Mesothelial cell of epicardium (in vitro differentiated cells): ENCODE data around the gene HMCN1. TPM values are rescaled to one million over a fixed set of nuclear protein-coding genes. Genes with fewer than 3 reads are reported as not detected.

Source experiments
- DNase-seq, 2 experiments: peaks; one replicate each; pipeline ENCODE4 v3.0.0; 2021; ENCODE audit warnings: low spot score in 2 of 2; ENCODE audit not compliant: unreplicated experiment in 2 of 2
- H3K27ac Mint-ChIP-seq: 2 replicates; pipeline ENCODE4 v1.8.0; 2021; ENCODE audit warnings: mixed read lengths
- H3K27me3 Mint-ChIP-seq: 2 replicates; pipeline ENCODE4 v1.8.0; 2021; ENCODE audit warnings: low read depth, mixed read lengths
- H3K36me3 Mint-ChIP-seq: 2 replicates; pipeline ENCODE4 v1.8.0; 2021; ENCODE audit warnings: mixed read lengths
- H3K4me1 Mint-ChIP-seq: 2 replicates; pipeline ENCODE4 v1.8.0; 2021; ENCODE audit warnings: mixed read lengths
- H3K4me3 Mint-ChIP-seq: 2 replicates; pipeline ENCODE4 v1.8.0; 2021; ENCODE audit warnings: mild to moderate bottlenecking, moderate library complexity, mixed read lengths
- H3K9me3 Mint-ChIP-seq: 2 replicates; pipeline ENCODE4 v1.8.0; 2021; ENCODE audit warnings: mixed read lengths
- total RNA-seq: library from RNA; stranded (reverse); gene quantifications from 3 replicates; pipeline ENCODE4 v1.2.1, GENCODE V29; 2021
- TF ChIP-seq, protein P1 (sequence below): fragments of 200-600 bp; sonication (generic); IDR thresholded peaks from one replicate; pipeline ENCODE4 v1.5.0; 2021; ENCODE audit warnings: antibody characterized with exemption; ENCODE audit not compliant: unreplicated experiment

HMCN1 gene
- total RNA-seq, 1 donor from 2014 or later: 48.8 TPM

DNA sequence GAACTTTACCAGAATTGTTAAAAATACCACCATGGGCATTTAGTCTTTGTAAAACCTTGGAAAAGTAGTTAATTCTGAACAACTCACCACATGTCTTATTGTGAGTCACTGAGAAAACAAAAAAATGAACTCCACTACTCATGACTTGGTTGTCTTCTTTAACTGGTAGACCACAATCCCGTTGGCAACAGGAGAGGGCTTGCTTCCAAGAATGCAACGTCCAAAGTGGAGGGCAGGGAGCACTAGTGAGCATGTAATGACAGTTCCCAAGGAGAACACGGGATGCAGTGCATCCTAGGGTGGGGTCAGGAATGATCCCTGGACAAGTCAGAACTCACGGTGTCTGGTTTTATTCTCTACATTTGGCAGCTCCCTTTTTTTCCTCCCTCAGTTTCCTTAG, 15.2 kb upstream of the HMCN1 start:
- TF ChIP-seq, protein P1, sequence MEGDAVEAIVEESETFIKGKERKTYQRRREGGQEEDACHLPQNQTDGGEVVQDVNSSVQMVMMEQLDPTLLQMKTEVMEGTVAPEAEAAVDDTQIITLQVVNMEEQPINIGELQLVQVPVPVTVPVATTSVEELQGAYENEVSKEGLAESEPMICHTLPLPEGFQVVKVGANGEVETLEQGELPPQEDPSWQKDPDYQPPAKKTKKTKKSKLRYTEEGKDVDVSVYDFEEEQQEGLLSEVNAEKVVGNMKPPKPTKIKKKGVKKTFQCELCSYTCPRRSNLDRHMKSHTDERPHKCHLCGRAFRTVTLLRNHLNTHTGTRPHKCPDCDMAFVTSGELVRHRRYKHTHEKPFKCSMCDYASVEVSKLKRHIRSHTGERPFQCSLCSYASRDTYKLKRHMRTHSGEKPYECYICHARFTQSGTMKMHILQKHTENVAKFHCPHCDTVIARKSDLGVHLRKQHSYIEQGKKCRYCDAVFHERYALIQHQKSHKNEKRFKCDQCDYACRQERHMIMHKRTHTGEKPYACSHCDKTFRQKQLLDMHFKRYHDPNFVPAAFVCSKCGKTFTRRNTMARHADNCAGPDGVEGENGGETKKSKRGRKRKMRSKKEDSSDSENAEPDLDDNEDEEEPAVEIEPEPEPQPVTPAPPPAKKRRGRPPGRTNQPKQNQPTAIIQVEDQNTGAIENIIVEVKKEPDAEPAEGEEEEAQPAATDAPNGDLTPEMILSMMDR: no peak
- Mint-ChIP-seq H3K27me3 (no peaks in the 10 kb centered on the region), H3K27ac (no peak overlapping the region), H3K4me1 (peaks cover 15% of the 10 kb centered on the region), H3K9me3 (peaks cover 7% of the 10 kb centered on the region), H3K4me3 (no peak overlapping the region), H3K36me3 (no peaks in the 10 kb centered on the region)
- no peak for DNase-seq

DNA sequence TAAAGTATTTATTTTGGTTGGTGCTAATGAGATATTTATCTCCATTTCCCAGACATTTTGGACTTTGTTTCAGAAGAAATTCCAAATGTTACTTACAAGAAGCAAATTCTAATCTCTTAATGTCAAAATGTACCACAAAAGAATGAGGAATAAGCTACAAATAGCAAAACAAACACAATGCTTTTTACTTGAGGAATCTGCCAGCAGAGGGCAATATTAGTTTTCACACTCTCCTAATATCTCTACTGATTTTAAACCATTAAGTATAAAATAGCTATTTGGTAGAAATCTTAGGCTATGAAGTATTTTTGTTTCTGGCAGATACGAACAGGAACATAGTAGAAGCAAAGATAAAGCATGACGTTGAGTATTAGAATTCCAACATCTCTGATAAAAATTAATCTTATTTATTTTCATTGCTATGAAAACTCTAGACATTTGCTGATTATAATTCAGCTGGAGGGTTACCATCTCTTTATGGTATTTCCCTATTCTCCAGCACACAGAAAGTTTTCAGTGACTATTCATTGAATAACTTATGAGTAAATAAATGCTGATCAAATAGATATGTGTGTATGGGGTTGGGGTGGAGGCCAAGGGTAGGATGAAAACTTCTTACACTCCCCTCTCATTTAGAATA, 13.4 kb upstream of the HMCN1 start:
- no peak for DNase-seq
- no peaks in the 10 kb centered on the region for H3K36me3 Mint-ChIP-seq
- TF ChIP-seq, protein P1: peak; percentile 57
- H3K9me3 Mint-ChIP-seq: no peaks in the 10 kb centered on the region
- H3K4me1 Mint-ChIP-seq: peaks cover 15% of the 10 kb centered on the region
- H3K27me3 Mint-ChIP-seq: no peaks in the 10 kb centered on the region
- no peak overlapping the region for H3K27ac Mint-ChIP-seq
- no peak overlapping the region for H3K4me3 Mint-ChIP-seq

DNA sequence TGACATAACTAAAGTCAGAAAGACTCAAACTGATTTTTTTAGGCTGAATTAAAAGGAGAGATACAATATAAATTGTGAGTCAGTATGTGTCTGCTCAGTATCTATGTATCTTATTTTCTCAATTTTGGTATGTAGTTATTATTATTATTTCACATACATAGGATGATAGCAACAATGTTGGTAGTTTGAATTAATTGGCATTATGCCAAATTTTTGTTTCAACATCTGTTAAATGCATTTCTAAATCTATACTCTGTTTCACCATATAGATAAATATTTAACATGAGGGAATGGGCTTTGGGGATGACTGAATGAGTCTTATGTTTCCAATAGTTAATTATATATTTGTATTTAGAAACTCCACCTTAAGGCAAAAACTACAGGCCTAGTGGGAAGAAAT, 12.6 kb upstream of the HMCN1 start:
- no peaks in the 10 kb centered on the region for H3K36me3 Mint-ChIP-seq
- H3K4me3 Mint-ChIP-seq: no peak overlapping the region
- H3K4me1 Mint-ChIP-seq: peaks cover 15% of the 10 kb centered on the region
- H3K27ac Mint-ChIP-seq: no peak overlapping the region
- no peak for DNase-seq
- no peaks in the 10 kb centered on the region for H3K27me3 Mint-ChIP-seq
- no peaks in the 10 kb centered on the region for H3K9me3 Mint-ChIP-seq
- TF ChIP-seq, protein P1: no peak

DNA sequence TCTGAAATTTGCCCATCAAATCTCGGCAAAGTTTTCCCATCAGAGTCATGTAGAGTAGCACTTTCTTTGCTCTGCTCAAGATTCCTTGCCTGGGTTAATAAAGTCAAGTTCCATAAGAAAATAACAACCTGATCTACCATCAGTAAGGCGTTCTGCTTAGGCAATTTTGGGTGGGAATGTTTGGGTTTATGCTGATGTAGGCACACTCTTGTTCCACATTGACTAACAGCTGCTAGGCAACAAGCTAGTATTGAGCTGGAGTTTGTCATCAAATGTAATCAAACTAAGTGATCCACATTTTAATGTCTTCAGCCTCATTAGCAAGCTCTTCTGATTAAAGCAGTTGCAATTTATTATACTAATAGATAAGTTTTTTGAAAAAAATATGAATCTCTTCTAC, 12.1 kb upstream of the HMCN1 start:
- Mint-ChIP-seq H3K9me3 (no peaks in the 10 kb centered on the region), H3K36me3 (no peaks in the 10 kb centered on the region), H3K4me3 (no peak overlapping the region), H3K27ac (no peak overlapping the region), H3K4me1 (peaks cover 15% of the 10 kb centered on the region), H3K27me3 (no peaks in the 10 kb centered on the region)
- TF ChIP-seq, protein P1: no peak
- no peak for DNase-seq

DNA sequence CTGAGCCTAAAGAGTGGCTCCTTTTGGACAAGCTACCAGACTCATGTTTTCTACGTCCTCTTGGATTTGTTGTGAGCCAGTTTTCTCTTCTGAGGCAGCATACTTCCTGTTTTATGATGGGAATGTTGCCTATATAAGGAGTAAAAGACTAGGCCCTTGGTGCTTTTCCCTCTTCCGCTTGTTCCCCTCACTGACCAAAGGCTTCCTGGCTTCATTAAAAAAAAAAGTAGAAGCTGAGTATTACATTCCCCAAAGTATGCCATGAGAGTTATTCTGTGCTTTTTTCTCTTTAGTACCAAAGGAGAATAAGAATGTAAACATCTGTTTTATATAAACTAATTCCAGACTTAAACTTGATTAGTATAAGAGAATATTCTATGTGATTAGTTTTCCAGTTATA, 6.5 kb upstream of the HMCN1 start:
- Mint-ChIP-seq H3K36me3 (peaks cover 4% of the 10 kb centered on the region), H3K27me3 (no peaks in the 10 kb centered on the region), H3K27ac (no peak overlapping the region), H3K4me3 (no peak overlapping the region), H3K4me1 (no peaks in the 10 kb centered on the region), H3K9me3 (peaks cover 17% of the 10 kb centered on the region)
- TF ChIP-seq, protein P1: no peak
- DNase-seq: no peak

DNA sequence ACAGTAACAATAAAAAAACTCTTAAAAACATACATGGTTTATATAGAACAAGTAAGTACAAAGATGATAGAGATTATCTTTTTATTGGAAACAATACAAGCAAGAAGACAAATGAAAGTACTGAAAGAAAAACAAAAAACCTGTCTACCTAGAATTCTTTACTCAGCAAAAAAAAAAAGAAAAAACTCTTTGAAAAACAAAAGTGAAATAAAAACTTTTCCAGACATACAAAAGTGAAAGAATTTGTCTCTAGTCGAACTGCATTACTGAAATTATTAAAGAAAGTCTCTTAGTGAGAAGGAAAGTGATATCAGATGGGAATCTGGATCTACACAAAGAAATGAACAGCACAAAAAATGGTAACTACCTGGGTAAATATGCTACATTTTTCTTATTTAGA, 2.7 kb upstream of the HMCN1 start:
- no peak for DNase-seq
- no peak overlapping the region for H3K4me3 Mint-ChIP-seq
- peaks cover 27% of the 10 kb centered on the region for H3K4me1 Mint-ChIP-seq
- H3K27ac Mint-ChIP-seq: no peak overlapping the region
- H3K27me3 Mint-ChIP-seq: no peaks in the 10 kb centered on the region
- H3K36me3 Mint-ChIP-seq: peaks cover 4% of the 10 kb centered on the region
- H3K9me3 Mint-ChIP-seq: peaks cover 17% of the 10 kb centered on the region
- TF ChIP-seq, protein P1: no peak
